Measurements from ENCODE around the gene MGAT5. TPM values are rescaled to one million over a fixed set of nuclear protein-coding genes. Genes with fewer than 3 reads are reported as not detected.

Gene MGAT5
- total RNA-seq, 4 donors from 2014 or later: 32.4 to 65.9 (median 46.6) TPM

DNA sequence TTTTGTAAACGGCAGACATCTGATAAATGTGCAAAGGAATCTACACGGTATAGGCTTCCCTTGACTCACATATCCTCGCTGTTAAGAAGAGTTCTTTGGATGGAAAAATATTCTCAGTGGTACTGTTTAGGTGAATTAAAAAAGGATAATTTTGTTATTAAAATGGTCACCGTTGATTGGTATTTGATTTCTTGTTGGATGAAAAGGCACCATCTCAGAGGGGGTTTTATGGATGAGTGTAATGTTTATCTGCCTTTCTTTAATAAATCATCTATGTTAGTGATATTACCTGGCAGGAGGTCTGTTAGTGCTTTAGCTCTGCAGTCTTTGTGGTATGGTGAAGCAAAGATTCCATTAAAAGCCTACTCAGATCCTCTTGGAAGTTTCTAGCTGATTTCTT is 92.3 kb downstream of the MGAT5 start:
- Histone ChIP-seq H3K36me3 (peaks cover 0 to 28% of the 10 kb centered on the region in 2 donors), H3K4me3 (no peak overlapping the region), H3K9me3 (no peaks in the 10 kb centered on the region), H3K4me1 (no peaks in the 10 kb centered on the region), H3K27me3 (no peaks in the 10 kb centered on the region), H3K27ac (no peak overlapping the region)
- 81 to 93% methylated on average over 4 of the region's 4 CpGs for WGBS, 2 donors (ENCODE audit: low coverage in 1 of 2)
- ATAC-seq: no peak
- TF ChIP-seq POLR2AphosphoS5 (IDR thresholded peaks at IDR 0.05) (no peak), EP300 (IDR thresholded peaks at IDR 0.05) (no peak), POLR2A (IDR thresholded peaks at IDR 0.05) (no peak), CTCF (IDR thresholded peaks at IDR 0.05) (no peak)

DNA sequence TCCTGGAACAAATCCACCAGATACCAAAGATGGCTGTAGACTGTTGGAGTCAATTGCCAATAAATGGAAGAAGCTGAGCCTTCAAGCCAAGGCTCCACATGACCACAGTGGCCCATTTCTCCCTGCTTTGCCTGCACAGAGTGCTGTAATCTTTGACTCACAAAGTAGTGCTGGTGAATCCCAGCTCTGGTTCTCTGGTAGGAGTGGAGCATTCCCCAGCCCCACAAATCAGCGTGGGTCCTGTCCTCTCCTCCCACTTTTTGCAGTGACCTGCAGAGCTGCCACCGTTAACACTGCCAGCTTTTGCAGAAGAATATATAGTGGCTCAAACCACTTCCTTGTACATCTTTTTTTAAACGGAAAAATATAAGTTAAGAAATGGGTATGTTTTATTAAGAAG is 93.9 kb downstream of the MGAT5 start:
- Histone ChIP-seq H3K4me1 (no peaks in the 10 kb centered on the region), H3K9me3 (no peaks in the 10 kb centered on the region), H3K27me3 (no peaks in the 10 kb centered on the region), H3K36me3 (peaks cover 0 to 23% of the 10 kb centered on the region in 2 donors), H3K4me3 (no peak overlapping the region), H3K27ac (peak overlapping the region in 2 of 4 donors; percentile 16 to 26)
- no peak for ATAC-seq
- TF ChIP-seq EP300 (IDR thresholded peaks at IDR 0.05): no peak
- TF ChIP-seq POLR2AphosphoS5 (IDR thresholded peaks at IDR 0.05): no peak
- no peak for TF ChIP-seq CTCF (IDR thresholded peaks at IDR 0.05)
- no peak for TF ChIP-seq POLR2A (IDR thresholded peaks at IDR 0.05)
- WGBS, 2 donors (ENCODE audit: low coverage in 1 of 2): 46 to 78% methylated on average over 3 of the region's 3 CpGs

DNA sequence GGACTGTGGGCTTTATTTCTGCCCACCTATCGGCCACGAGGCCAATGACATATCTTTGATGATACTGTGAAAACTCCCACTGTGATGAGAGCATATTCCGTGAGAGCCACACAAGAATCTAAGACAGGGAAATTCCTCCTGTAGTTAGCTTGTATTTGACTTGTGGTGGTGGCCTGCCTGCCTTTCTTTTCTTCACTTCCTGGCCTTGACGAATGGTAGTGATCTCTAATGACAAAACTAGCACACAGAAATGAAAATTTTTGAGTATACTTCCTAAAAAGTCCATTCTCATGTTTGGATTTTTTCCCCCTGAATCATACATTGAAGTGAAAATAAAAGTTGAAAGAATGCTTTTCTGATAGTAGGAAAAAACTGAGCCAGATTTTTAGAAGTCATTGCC is 94.4 kb downstream of the MGAT5 start:
- no peak overlapping the region for H3K4me3 ChIP-seq
- TF ChIP-seq CTCF (IDR thresholded peaks at IDR 0.05): no peak
- TF ChIP-seq EP300 (IDR thresholded peaks at IDR 0.05): no peak
- no peak for TF ChIP-seq POLR2AphosphoS5 (IDR thresholded peaks at IDR 0.05)
- TF ChIP-seq POLR2A (IDR thresholded peaks at IDR 0.05): no peak
- 54 to 87% methylated on average over 3 to 4 of the region's 4 CpGs for WGBS, 2 donors (ENCODE audit: low coverage in 1 of 2)
- H3K27ac ChIP-seq: peak overlapping the region in 2 of 4 donors; percentile 16 to 26
- no peaks in the 10 kb centered on the region for H3K9me3 ChIP-seq
- H3K27me3 ChIP-seq: no peaks in the 10 kb centered on the region
- no peak for ATAC-seq
- peaks cover 0 to 19% of the 10 kb centered on the region in 2 donors for H3K36me3 ChIP-seq
- H3K4me1 ChIP-seq: no peaks in the 10 kb centered on the region

DNA sequence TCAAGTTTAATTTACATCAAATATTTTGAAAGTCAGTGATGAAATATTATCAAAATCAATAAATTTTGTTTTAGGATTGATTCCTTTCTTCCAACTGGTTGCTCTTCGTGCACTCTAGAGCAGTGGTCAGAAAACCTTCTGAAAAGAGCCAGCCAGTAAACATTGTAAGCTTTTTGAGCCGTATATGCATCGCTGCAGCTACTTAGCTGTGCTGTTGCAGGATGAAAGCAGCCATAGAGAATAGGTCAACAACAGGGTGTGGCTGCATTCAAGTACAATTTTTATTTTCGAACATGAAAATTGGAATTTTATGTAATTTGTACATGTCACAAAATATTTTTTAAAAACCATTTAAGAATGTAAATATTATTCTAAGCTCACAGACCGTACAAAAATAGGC is 94.9 kb downstream of the MGAT5 start:
- H3K4me3 ChIP-seq: no peak overlapping the region
- WGBS, 2 donors (ENCODE audit: low coverage in 1 of 2): 37 to 64% methylated on average over 5 of the region's 5 CpGs
- H3K4me1 ChIP-seq: no peaks in the 10 kb centered on the region
- H3K27ac ChIP-seq: no peak overlapping the region
- TF ChIP-seq CTCF (IDR thresholded peaks at IDR 0.05): no peak
- no peak for TF ChIP-seq POLR2AphosphoS5 (IDR thresholded peaks at IDR 0.05)
- TF ChIP-seq EP300 (IDR thresholded peaks at IDR 0.05): no peak
- no peak for TF ChIP-seq POLR2A (IDR thresholded peaks at IDR 0.05)
- no peaks in the 10 kb centered on the region for H3K9me3 ChIP-seq
- ATAC-seq: no peak
- peaks cover 0 to 19% of the 10 kb centered on the region in 2 donors for H3K36me3 ChIP-seq
- H3K27me3 ChIP-seq: no peaks in the 10 kb centered on the region

DNA sequence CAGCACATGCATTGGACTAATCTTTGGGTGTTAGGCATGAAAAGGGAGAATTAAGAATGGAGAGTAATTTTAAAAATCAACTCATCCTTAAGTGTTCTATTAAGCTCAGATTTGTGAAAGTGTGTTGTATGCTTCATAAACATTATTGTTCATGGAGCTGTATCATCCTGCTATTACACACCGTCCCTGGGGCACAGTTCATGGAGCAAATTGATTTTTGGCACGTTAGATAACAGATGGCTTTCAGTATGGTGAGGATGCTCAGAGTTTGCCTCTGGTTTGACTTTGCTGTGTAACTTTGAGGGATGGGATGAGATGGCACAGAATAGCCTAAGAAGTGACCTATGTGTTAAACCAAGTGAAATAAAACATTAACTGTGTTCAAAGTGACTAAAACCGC is 97.1 kb downstream of the MGAT5 start:
- no peaks in the 10 kb centered on the region for H3K4me1 ChIP-seq
- H3K36me3 ChIP-seq: peaks cover 0 to 9% of the 10 kb centered on the region in 2 donors
- no peak overlapping the region for H3K4me3 ChIP-seq
- H3K9me3 ChIP-seq: no peaks in the 10 kb centered on the region
- 0 to 52% methylated on average over 1 to 3 of the region's 3 CpGs for WGBS, 2 donors (ENCODE audit: low coverage in 1 of 2)
- H3K27me3 ChIP-seq: no peaks in the 10 kb centered on the region
- TF ChIP-seq EP300 (IDR thresholded peaks at IDR 0.05) (no peak), POLR2AphosphoS5 (IDR thresholded peaks at IDR 0.05) (no peak), POLR2A (IDR thresholded peaks at IDR 0.05) (no peak)
- H3K27ac ChIP-seq: no peak overlapping the region
- ATAC-seq: no peak
